CD4-positive, alpha-beta T cell treated with Interleukin-6 for 4 hours (primary cell): ENCODE results near the gene EIF2S3B.

Experiments used
- DNase-seq: peaks from one replicate; pipeline ENCODE4 v3.0.0-alpha.2; 2020; ENCODE audit warnings: mixed read lengths

The EIF2S3B gene

DNA sequence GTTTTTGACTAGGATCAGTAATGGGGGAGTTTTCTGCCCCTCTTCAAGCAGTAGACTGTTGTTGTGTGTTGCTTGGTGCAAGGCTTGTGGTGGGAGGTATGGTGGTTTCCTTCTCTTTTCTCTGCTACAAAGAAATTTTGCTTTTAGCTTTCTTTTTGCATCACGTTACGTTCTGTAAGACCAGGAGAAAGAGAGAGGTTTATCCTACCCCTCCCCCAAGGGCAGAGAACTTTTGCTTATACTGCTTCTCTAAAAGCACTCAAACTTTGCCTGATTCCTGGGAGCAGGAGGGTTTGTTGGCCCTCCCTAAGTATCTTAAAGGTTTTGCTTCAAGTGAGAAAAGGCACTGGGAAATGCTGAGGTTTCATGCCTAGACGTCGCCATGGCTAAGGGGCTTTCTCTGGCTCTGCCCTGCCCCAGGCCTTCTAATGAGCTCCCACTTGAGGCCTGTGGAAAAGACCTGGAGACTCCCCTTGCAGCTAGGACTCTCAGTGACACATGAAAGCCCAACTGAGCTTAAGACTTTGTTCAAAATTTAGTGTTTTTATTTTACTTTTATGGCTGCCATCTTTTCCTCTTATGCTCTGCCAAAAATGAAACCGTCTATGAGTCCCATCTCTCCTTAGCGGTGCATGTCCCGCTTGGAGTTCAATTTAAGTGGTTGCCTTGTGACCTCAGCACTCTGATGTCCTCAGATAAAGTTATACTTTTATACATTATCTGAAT lies 49.2 kb downstream of the EIF2S3B start:
- peak; percentile 2 for DNase-seq

DNA sequence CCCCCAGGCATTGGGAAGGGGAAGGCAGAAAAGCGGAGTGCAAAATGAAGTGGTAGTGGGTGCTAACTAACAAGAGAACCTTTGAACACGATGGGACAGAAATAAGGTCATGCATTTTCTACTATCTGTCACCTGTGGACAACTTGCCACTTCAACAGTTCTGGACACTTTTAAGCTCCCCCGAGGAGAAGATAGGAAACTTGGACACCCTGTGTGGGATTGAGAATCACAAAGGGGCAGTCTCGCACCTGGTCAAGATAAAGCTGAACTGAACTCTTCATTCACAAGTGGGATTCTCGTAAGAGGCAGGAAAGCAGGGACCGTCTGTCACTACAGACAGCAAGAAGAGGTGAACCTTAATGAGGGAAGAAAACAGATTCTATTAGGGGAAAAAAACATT lies 51.6 kb downstream of the EIF2S3B start:
- DNase-seq = no peak

DNA sequence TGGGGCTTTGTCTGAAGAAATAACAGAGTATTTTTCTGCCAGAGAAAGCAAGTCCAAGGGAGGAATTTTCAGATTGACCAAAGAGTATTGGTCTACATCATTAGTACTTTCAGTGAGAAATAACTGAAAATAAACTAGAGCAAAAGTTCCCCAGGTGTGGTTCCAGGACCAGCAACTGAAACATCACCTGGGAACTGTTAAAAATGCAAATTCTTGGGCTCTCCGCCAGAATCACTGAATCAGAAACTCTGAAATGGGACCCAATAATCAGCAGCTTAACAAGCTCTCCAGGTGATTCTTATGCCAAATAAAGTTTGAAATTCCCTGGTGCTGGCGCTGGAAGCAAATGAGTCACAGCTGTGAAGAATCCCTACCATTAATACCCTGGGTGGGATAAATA lies 52.1 kb downstream of the EIF2S3B start:
- no peak for DNase-seq
